Urinary bladder (tissue), 4 donors: ENCODE results near the gene CLCN7. TPM values are rescaled to one million over a fixed set of nuclear protein-coding genes. Genes with fewer than 3 reads are reported as not detected.

Experiments
- DNase-seq: peaks from one replicate; pipeline ENCODE4 v3.0.0-alpha.2; 2015; ENCODE audit errors: extremely low spot score
- H3K27ac ChIP-seq: one replicate; pipeline ENCODE4 v1.5.1; 2013; ENCODE audit warnings: low read depth, mild to moderate bottlenecking, moderate library complexity
- H3K36me3 ChIP-seq: one replicate; pipeline ENCODE4 v1.6.1; 2013; ENCODE audit warnings: mild to moderate bottlenecking, moderate library complexity; ENCODE audit not compliant: insufficient read depth
- H3K4me1 ChIP-seq: one replicate; pipeline ENCODE4 v1.6.1; 2013; ENCODE audit warnings: mild to moderate bottlenecking, moderate library complexity; ENCODE audit not compliant: insufficient read depth
- H3K4me3 ChIP-seq: one replicate; pipeline ENCODE4 v1.5.1; 2013; ENCODE audit warnings: low read depth, low read length
- WGBS: extraction: QIAGEN DNeasy Blood & Tissue Kit; methylation state at CpG from one replicate; pipeline ENCODE4 v1.1.7; 2013; 5-methylcytosine and 5-hydroxymethylcytosine counted together
- polyA plus RNA-seq: library from polyadenylated mRNA; stranded (reverse); fragments of 200-250 nt; gene quantifications from one replicate; pipeline ENCODE4 v1.2.3, GENCODE V29; 2013
- total RNA-seq: library from RNA; depleted of rRNA; stranded (reverse); fragments of >200 nt; gene quantifications from one replicate; pipeline ENCODE4 v1.2.3, GENCODE V29; 2014
- donor health status: healthy with polysubstance abuse.
- donor health status: healthy.

CLCN7 gene
- total and polyA plus RNA-seq, 2 donors: 19.6 to 64.0 TPM

DNA sequence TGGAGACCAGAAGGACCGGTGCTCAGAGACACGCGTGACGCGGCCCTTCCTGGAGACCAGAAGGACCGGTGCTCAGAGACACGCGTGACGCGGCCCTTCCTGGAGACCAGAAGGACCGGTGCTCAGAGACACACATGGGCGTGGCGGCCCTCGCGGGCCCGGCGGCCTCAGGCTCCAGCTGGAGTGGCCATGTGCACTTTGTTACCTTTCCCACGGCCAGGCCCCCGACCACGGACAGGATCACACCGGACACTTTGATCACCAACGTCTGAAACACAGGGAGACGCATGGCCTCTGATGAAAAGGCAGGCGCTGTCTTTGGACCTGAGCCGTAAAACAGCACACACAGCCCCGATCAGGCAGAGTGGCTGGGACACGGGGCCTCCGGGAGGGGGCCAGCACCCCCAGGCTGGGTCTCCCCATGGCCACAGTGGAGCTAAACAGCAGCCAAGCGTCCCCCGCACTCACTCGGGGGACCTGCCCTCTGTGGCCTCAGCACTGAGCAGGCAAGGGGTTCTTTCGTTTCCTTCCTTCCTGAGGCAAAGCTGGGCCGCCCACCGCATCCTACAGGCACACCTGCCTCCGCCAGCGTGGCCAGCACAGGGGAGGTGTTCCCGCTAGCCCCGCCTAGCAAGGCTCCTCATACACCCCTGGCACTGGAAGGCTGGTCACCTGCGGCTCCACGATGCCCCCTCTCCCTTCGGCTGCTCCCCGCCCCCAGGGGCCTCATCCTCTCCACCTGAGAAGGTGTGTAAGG, 17.2 kb downstream of the CLCN7 start:
- WGBS: 87% methylated on average over 42 of the region's 42 CpGs
- no peak overlapping the region for H3K4me3 ChIP-seq
- no peak for DNase-seq
- peaks cover 4% of the 10 kb centered on the region for H3K36me3 ChIP-seq
- H3K4me1 ChIP-seq: no peaks in the 10 kb centered on the region
- H3K27ac ChIP-seq: no peak overlapping the region

DNA sequence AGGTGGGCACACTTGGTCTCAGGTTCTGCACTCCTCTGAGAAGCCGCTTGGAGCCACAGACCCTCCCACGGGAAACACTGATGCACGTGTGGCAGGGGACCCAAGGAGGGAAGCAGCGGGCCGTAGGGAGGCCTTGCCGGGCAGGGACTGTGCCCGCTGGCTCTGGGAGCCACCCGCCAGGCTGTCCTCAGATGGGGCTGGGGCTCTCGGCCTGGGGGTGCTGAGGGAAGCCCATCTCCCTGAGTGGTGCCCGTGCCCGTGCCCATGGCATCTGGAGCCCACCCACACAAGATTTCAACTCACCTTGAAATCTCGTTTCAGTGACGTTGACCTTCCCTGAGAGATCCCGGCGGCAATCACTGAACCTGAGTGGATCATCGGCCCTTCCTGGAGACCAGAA, 17.9 kb downstream of the CLCN7 start:
- Histone ChIP-seq H3K4me3 (no peak overlapping the region), H3K36me3 (peaks cover 7% of the 10 kb centered on the region), H3K4me1 (no peaks in the 10 kb centered on the region), H3K27ac (no peak overlapping the region)
- 93% methylated on average over 16 of the region's 16 CpGs for WGBS
- DNase-seq: no peak

DNA sequence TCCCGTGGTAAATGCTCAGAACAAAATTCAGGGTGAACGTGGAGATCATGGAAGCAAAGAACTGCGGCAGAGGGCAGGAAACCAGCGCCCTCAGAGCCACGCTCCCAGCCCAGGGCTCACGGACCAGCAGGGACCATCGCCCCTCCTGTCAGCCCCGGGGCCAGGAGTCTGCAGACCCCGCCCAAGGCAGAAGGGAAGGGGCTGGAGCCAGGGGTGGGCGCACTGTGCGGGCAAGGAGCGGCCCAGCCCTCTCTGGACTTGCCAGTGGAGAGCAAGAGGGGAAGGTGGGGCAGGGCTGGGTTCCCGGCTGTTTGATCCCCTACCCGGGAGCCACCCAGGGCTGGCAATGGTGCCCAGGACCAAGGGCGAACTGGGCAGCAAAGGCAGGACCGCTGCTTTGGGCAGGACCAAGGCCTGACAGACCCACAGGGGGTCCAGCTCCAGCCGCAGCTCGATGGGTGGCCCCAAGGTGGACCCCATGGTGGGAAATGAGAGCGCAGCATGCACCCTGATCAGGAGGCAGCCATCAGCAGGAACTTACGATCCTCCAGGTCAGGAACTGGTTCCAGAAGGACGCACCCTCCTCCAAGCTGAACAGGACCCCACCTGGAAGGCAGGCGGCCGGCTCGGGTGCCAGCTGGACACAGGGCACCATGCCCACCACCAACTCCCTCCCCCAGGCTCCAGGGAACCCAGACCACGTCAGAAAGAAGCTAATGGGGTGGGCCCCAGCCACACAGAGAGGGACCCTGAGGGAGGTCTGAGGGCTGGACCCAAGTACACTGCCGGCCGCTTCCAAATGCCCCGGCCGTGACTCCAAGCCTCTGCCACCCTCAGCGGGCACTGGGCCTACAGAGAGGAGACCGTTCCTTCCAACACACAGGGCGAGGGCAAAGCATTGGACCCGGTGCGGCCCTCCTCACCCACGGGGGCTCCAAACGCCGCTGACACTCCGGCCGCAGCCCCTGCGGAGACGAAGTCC, 19.3 kb downstream of the CLCN7 start:
- H3K4me1 ChIP-seq: no peaks in the 10 kb centered on the region
- 91% methylated on average over 41 of the region's 41 CpGs for WGBS
- H3K27ac ChIP-seq: no peak overlapping the region
- no peak overlapping the region for H3K4me3 ChIP-seq
- peaks cover 7% of the 10 kb centered on the region for H3K36me3 ChIP-seq
- no peak for DNase-seq

DNA sequence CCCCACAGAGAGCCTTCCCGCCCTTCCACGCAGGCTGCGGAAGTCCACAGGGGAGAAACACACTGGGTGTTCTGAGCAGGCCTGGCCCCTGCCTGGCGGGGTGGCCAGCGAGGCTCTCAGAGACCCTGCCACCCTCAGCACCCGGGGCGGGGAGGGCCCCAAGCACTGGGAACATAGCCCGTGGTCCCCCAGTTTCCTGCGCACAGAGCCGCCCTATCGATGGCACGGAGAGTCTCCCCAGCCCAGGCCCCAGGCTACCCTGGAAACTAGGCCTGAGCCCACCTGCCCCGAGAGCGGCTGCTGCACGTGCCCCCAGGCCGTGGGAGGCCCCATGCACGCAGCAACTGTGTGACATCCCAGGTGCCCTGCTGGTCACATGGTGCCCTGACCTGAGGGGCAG, 20.3 kb downstream of the CLCN7 start:
- DNase-seq: no peak
- Histone ChIP-seq H3K27ac (no peak overlapping the region), H3K36me3 (peaks cover 7% of the 10 kb centered on the region), H3K4me1 (no peaks in the 10 kb centered on the region), H3K4me3 (no peak overlapping the region)
- 89% methylated on average over 17 of the region's 17 CpGs for WGBS

DNA sequence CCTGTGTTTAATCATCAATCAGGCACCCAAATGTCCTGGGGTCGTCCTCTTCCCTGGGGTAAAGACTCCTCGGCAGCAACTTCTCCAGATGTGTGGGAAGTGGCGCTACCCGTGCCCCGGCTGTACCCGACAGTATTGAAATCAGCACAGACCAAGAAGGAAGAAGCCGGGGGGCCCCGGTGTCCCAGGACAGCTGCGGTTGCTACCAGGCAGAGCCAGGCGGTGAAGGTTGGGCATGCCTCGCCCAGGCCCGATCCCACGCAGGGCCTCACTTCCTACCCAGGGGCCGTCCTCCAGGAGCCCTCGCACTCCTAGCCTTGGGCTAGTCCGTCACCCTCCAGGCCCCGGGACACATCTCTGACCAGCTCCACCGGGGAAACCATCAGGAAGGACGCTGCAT, 21.5 kb downstream of the CLCN7 start:
- no peak for DNase-seq
- WGBS: 95% methylated on average over 19 of the region's 19 CpGs
- Histone ChIP-seq H3K36me3 (peaks cover 9% of the 10 kb centered on the region), H3K4me1 (no peaks in the 10 kb centered on the region), H3K27ac (no peak overlapping the region), H3K4me3 (no peak overlapping the region)

DNA sequence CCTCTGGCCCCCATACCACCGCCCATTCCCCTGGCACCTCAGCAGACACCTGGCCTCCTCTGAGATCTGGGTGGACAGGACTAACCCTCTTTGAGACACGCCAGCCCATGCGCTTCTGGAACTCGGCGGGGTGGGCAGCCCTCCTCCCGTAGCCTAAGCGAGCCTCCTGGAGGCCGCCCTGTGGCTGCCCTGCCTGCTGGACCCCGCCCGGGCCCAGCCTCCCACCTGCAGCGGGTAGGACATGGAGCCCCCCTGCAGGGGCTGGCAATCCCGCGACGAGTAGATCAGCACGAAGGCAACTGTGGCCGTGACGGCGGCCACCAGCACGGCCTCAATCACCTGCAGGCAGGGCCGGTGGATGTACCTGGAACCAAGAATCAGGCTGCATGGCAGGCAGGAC, 22.3 kb downstream of the CLCN7 start:
- WGBS: 94% methylated on average over 20 of the region's 20 CpGs
- Histone ChIP-seq H3K27ac (no peak overlapping the region), H3K36me3 (peaks cover 9% of the 10 kb centered on the region), H3K4me1 (no peaks in the 10 kb centered on the region), H3K4me3 (no peak overlapping the region)
- no peak for DNase-seq

DNA sequence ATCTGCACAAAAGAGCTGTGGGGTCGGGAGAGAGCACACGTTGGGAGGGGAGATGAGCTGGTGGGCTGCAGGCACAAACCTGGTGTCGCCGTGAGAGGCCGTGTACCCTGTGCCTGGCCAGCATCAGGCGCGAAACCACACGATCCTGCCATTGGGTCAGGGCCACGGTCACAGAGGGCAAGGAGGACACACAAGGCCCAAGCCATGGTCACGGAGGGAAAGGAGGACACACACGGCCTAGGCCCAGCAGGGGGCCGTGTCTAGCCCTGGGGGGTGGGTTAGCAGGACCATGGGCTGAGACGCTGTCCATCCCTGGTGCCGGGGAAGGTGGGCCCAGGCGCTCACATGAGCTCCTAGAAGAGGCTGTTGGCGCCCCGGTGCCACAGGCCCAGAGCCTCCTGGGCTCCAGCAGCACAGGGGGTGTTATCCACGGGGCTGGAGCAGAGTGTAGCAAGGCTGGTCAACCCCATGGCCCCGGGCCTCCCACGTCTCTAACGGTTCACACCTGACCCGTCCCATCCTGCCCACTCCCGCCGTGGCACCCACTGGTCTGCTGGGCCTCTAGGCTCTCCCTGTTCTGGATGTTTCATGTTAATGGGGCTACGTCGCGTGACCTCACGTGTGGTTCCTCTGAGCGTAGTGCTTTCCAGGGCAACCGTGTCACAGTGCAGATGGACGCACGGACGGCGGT, 23.0 kb downstream of the CLCN7 start:
- Histone ChIP-seq H3K27ac (no peak overlapping the region), H3K4me3 (no peak overlapping the region), H3K4me1 (no peaks in the 10 kb centered on the region), H3K36me3 (peaks cover 9% of the 10 kb centered on the region)
- WGBS: 95% methylated on average over 34 of the region's 34 CpGs
- DNase-seq: no peak

DNA sequence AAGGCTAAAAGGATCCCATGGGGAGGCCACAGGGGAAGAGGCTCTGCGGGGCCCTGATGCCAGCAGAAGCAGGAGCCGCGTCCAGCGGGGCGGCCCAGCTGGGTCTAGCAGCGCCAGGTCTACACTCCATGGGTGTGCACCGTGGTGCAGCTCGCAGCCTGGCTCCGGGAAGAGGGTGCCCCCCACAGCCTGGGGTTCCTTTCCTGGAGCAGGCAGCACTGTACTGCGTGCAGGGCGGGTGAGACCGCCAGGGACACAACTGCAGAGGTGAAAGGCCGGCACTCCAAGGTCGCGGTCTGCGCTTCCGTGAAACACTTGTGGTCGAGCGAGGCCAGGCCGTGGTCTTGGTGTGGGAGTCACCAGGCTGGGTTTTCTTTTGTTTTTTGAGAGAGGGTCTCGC, 24.0 kb downstream of the CLCN7 start:
- Histone ChIP-seq H3K4me3 (no peak overlapping the region), H3K27ac (no peak overlapping the region), H3K4me1 (no peaks in the 10 kb centered on the region), H3K36me3 (peaks cover 7% of the 10 kb centered on the region)
- no peak for DNase-seq
- WGBS: 97% methylated on average over 21 of the region's 21 CpGs

DNA sequence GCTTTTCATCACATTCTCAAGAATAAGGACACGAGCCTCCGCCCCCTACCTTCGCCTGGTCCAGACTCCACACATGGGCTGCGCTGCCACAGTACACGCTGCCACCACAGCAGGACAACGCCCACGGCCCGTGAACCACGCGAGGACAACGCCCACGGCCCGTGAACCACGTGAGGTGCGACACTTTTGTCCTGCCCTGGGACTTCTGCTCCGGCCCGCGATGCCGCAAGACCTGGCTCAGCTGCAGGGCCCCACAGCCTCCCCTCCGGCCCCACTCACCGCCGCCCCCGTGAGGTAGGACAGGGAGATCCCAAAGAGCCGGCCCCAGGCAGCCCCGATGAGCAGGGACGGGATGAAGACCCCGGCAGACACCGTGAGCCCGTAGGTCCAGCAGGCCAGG, 24.6 kb downstream of the CLCN7 start:
- no peak for DNase-seq
- Histone ChIP-seq H3K4me1 (no peaks in the 10 kb centered on the region), H3K27ac (no peak overlapping the region), H3K4me3 (no peak overlapping the region), H3K36me3 (peaks cover 7% of the 10 kb centered on the region)
- WGBS: 92% methylated on average over 29 of the region's 29 CpGs

DNA sequence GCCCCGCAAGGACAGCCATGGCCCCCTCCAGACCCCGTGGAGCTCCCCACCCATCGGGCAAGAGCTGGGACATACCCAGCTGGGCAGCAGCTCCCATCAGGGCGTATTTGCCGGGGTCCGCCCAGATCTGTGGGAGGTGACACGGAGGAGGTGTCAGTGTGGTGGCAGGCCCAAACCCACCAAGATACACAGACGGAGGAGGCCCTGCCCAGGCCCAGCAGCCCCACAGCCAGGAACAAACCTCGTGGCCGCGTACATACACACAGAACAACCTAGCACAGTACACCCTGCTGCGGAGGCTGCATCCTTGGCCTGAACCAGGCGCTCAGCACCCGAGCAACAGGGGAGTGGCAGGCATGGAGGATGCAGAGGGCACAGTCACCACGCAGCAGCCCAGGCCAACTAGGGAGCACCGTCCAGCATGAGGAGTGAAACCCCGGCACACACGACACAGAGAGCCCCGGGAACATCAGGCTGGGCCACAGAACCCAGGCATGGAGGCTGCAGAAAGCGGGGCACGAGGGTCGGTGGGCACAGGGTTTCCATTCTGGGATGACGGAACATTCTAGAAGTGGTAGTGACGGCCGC, 25.5 kb downstream of the CLCN7 start:
- H3K36me3 ChIP-seq: peaks cover 5% of the 10 kb centered on the region
- no peak overlapping the region for H3K27ac ChIP-seq
- no peak for DNase-seq
- no peak overlapping the region for H3K4me3 ChIP-seq
- 95% methylated on average over 25 of the region's 25 CpGs for WGBS
- no peaks in the 10 kb centered on the region for H3K4me1 ChIP-seq

DNA sequence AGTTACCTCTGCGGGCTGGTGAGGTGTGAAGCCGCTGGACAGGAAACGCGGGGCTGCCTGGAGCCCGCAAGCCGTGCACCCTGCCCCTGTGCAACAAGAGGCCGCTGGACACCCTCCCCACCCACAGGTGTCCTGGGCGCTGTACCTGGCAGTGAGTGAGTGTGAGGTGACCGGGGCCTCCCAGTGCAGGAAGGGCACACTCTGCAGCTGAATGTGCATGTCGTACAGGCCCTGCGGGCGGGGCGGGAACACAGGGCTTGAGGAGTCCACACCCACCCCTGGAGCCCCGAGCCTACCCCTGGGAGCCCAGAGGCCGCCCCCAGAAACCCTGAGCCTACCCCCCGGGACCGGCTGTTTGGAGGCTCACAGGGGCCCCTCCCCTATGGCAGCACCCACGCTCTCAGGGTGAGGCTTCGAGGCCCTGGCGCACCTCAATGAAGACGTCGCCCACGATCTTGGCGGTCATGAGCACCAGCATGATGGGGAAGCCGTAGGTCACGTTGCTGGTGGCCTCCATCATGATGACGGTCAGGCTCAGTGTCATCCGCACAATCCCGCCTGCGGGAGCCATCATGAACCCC, 26.2 kb downstream of the CLCN7 start:
- Histone ChIP-seq H3K4me3 (no peak overlapping the region), H3K4me1 (no peaks in the 10 kb centered on the region), H3K36me3 (peaks cover 5% of the 10 kb centered on the region), H3K27ac (no peak overlapping the region)
- DNase-seq: no peak
- 93% methylated on average over 30 of the region's 30 CpGs for WGBS

DNA sequence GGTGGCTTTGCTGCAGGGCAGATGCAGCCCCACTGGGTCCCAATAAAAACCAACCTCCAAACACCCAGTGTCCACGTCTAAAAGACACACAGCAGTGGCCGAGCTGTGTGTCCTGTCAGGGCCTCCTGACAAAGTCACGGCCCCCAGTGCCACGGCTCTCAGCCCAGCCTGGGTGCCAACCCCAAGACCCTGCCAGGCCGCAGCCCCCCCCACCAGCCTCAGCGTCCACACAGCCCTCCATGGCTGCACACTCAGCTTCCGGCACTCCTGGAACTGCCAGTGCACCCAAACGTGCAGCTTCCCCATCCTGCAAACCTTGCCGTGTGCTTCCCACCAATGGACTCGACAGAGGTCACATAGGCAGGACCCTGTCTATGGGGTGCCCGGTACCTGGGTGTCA, 26.9 kb downstream of the CLCN7 start:
- DNase-seq: no peak
- 93% methylated on average over 11 of the region's 11 CpGs for WGBS

More for the DNA sequence above, 26.9 kb downstream of the CLCN7 start:
- Histone ChIP-seq H3K27ac (no peak overlapping the region), H3K36me3 (peaks cover 5% of the 10 kb centered on the region), H3K4me3 (no peak overlapping the region), H3K4me1 (no peaks in the 10 kb centered on the region)
